GM19467 (cell line): ENCODE results near the gene HECW1.
"Not testable (repeated sequence)": the region's sequence is repeated elsewhere in the genome, so short reads cannot be mapped to it uniquely, and the experiment has no call there.

Source experiments
- ATAC-seq: cut with Tn5 transposase; IDR thresholded peaks from one replicate; pipeline ENCODE4 v1.9.1; 2021; ENCODE audit warnings: mild to moderate bottlenecking, moderate library complexity; ENCODE audit not compliant: unreplicated experiment

Gene HECW1

DNA sequence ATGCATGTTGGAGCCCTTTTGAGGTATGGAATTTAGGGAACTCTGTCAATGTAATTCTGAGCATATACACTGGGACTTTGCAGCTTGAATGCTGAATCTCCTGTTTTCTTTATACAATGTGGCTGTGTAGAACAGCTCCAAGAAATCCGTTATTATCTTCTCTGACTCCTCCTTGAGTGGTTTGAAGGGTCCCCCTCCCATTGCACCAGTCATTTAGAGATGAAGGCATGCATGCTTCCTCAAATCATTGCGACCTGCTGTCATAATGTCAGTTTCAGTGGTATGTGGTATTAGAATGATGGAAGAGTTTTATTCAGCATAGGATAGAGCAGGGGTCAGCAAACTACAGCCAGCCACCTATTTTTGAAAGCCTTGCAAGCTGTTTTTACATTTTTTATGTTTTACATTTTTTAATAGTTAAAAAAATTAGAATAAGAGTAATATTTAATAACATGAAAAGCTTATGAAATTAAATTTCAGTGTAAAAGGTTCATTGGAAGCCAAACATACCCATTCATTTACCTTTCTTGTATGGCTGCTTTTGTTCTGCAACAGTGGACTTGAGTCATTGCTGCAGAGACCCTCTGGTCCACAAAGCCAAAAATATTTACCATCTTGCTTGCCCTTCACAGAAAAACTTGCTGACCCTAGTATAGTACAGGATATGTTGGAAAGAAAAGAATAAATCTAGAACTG lies 478.6 kb downstream of the HECW1 start:
- ATAC-seq: peak; percentile 63

DNA sequence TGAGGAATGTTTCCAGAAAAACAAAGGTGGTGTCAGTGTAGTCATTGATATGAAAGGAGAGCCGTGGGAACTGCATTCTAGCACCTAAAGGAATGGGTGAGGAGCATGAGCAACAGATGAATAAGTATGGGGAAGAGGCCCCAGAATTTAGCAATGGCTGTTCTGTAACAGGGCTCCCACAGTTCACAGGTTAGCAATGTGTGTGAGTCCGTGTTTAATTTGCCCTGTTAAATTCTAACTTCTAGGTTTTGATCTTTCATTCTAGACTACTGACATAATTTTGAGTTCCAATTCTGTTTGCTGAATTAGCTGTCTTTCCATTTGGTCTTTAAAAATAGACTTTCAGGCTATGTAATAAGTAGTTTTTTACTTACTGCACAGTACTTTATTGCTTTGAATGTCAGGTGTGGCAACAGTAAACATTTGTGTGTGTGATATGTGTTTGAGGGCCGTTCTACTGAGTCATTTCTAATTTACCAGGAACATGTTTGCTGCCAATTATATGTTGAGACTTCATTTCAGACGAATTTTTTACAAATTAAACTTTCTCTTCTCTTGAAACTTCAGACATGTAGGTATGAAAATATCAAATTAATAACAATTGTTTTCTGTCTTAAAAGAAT lies 479.2 kb downstream of the HECW1 start:
- ATAC-seq: no peak

DNA sequence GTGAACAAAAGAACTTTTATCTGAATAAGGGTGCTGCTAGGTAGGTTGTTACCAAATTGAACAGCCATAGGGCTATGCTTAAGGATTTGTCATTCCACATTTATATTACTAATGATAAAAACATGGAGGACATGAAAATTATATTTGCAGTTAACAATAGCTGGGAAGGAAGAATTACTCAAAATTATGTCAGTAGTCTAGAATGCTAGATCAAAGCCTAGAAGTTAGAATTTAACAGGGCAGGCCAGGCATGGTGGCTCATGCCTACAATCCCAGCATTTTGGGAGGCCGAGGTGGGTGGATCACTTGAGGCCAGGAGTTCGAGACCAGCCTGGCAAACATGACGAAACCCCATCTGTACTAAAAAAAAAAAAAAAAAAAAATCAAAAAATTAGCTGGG lies 479.9 kb downstream of the HECW1 start:
- no peak for ATAC-seq

- ATAC-seq: no peak
Observed at GRCh38 chr7:43593010-43593409, 480.6 kb downstream of the HECW1 start.

DNA sequence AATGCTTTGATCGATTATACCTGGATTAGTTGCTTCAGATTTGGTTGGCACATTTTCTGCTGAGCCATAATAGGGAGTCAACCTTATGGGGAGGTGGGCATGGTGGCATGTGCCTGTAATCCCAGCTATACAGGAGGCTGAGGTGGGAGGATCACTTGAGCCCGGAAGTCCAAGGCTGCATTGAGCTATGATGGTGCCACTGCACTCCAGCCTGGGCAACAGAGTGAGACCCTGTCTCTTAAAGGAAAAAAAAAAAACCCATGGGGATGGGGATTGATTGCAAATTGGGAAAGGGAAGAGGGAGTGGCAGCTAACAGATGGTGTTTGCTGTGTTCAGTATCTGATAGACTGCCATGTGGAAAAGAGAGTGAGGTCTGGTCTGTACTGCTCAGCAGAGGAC lies 481.6 kb downstream of the HECW1 start:
- ATAC-seq: no peak

DNA sequence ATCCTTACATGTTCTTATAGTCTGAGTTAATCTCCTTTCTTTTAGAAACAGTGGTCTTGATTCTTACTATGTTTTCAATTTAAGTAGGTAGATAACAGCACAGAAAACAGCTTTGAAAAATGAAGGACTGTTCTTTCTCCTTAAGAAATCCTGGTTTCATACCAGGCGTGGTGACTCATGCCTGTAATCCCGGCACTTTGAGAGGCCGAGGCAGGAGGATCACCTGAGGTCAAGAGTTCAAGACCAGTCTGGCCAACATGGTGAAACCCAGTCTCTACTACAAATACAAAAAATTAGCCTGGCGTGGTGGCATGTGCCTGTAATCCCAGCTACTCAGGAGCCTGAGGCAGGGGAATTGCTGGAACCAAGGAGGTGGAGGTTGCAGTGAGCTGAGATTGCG lies 484.0 kb downstream of the HECW1 start:
- ATAC-seq: not testable (repeated sequence)

- no peak for ATAC-seq
Observed at GRCh38 chr7:43600056-43600455, 487.6 kb downstream of the HECW1 start.

DNA sequence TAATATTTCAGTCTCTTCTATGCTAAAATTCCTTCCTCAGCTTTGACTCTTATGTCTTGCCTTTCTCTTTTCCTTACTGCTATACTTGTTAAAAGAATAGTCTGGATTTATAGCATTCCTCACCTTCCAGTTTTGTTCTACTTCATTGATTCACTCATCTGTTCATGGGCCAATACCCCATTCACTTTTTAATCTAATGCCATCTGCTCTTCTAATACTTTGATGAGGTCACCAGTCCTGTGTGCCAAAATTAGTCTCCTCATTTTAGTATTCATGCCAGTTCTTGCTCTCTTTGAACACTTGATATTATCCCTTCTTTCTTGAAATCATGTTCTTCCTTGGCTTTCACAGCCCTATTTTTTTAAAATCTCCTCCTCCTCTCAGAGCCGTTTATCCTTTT lies 489.8 kb downstream of the HECW1 start:
- no peak for ATAC-seq

DNA sequence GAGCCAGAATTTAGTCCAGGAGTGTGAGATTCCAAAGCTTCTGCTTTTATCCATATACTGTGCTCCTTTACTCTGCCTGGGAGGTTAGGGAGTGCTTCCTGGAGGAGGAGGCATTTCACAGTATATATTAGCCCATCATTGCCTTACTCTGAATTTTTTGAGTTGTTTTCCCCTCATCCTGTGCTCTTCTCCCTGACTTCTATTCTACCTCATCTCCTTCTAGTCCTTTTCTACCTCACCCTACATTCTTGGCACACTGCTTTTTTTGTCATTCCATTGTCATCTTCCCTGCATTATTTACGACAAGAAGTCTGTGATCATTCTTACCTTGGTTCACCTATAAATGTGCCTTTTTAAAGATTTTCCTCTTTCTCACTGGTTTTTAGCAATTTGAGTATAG lies 491.8 kb downstream of the HECW1 start:
- no peak for ATAC-seq

DNA sequence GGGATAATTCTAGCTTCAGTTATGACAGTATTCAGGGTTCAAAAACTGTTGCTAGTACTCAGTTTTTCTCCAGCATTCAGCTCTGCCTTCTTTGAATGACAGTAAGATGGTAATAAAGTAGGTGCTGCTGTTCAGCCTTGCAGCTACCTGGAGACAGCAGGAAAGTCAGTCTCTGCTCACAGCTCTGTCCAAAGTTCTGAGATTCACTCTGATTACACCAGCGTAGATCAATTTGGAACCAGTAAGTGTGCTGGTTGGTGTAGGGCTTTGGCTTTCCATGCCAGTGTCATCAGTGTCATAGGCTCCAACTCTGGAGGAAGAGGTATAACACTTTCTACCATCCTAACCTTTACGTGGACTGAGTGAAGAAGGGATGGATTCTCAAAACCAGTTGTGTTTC lies 496.6 kb downstream of the HECW1 start:
- no peak for ATAC-seq

DNA sequence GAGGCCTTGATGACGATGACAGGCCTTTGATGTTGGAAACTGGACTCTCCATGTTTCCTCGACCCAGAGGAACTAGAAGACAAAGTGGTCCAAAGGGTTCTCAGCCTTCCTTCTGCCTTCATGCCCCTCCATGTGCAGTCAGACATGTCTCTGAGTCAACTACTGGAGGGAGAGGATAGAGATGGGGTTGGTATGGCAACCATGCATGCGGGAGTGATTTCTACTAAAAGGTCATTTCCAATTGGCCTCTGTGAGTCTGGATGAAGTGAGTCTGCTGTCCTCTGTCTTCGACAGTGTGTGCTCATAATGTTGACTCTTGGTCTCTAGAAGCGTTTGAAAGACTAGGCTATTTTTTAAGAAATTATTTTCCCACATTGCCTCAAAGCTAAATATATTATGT lies 499.7 kb downstream of the HECW1 start:
- no peak for ATAC-seq

DNA sequence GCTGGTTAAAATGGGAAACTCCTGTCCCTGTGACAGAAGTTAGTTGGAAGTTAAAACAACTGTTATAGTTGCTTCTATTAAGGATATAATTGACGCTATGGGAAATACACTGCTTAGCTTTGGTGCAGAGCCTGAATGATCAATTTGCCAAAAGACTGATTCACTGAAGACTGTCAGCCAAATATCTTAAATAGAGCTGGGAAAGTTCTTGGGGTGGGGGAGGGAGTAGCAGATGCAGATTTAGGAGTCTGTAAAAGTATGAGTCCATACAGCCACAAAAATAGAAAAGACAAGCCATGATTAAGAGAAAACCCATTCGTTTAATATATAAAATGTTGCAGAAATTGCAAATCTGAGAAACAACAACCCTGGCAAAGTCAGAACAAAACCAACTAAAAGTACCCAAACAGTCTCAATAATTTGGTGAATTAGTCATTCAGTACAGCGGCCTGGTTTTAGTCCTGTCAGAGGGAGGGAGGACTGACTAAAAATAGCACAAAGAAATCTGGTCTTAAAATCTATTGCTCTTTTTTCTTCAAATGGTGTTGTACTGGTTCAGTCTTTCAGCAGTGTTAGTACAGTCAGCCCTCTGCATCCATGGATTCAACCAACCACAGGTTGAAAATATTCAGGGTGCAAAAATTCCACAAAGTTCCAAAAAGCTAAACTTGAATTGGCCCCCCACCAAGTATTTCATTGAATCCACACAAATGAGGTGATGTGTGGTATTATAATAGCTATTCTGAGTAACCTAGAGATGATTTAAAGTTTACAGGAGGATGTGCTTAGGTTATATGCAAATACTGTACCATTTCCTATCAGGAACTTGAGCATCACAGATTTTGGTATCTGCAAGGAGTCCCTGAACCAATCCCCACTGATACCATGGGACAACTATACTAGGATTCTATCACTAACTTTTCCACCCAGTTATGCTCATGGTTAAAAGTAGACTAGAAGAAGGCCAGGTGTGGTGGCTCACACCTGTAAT lies 500.4 kb downstream of the HECW1 start:
- no peak for ATAC-seq
